WI38 (cell line): Measurements from ENCODE around the gene ZNF407.

Source experiments
- H3K4me3 ChIP-seq: 2 replicates; pipeline ENCODE4 v1.5.1; 2011; ENCODE audit warnings: low read depth, mild to moderate bottlenecking, control low read depth, low read length
- TF ChIP-seq, protein P1 (sequence below): IDR thresholded peaks from 2 replicates; pipeline ENCODE4 v1.5.1; 2012; ENCODE audit warnings: low read depth, mild to moderate bottlenecking, control low read depth, low read length

The ZNF407 gene

DNA sequence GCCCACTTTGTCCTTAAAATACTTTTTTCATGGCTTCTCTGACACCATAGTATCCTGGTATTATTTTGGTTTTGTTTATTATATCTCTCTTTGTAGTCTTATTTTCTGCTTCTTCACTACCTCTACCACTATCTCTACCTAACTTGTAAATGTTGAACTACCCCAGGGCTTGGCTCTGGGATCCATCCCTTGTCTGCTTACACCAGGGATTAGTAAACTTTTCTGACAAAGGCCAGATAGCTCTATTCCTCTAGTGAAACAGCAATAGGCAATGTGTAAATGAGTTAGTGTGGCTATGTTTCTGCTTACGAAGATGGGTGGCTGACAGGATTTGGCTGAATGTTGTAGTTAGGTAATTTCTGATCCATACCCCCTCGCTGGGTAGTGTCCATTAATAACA, 76.8 kb downstream of the ZNF407 start:
- TF ChIP-seq, protein P1, sequence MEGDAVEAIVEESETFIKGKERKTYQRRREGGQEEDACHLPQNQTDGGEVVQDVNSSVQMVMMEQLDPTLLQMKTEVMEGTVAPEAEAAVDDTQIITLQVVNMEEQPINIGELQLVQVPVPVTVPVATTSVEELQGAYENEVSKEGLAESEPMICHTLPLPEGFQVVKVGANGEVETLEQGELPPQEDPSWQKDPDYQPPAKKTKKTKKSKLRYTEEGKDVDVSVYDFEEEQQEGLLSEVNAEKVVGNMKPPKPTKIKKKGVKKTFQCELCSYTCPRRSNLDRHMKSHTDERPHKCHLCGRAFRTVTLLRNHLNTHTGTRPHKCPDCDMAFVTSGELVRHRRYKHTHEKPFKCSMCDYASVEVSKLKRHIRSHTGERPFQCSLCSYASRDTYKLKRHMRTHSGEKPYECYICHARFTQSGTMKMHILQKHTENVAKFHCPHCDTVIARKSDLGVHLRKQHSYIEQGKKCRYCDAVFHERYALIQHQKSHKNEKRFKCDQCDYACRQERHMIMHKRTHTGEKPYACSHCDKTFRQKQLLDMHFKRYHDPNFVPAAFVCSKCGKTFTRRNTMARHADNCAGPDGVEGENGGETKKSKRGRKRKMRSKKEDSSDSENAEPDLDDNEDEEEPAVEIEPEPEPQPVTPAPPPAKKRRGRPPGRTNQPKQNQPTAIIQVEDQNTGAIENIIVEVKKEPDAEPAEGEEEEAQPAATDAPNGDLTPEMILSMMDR, result no peak
- H3K4me3 ChIP-seq, result no peak overlapping the region

DNA sequence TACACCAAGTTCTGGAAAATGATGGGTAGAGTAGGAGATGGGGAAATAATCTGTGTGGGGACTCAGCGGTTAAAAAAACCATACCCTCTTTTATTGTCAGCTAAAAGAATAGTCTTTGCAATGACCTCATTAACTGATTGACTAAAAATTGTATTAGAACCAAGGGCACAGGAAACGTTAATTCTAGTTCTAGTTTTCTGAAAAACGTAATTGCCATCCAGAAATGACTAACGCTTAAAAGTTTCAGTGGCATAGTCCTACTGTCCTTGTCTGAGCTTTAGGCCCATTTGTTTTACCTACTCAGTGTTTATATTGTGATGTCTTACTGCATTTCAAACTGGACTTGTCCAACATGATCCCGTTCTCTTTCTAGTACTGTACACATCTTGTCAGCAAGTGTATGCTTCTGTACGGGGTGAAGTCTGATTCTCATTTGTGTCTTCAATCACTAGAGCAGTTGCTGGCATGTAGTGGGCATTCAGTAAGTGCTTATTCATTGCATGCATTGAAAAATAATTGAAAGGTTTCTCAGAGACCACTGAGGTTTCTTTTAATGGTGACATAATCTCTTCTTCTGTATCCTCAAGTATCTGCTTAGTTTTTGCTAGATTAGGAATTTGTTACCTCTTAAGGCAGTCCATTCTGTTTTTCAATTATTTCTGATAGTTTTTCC, 81.5 kb downstream of the ZNF407 start:
- TF ChIP-seq, protein P1, result no peak

DNA sequence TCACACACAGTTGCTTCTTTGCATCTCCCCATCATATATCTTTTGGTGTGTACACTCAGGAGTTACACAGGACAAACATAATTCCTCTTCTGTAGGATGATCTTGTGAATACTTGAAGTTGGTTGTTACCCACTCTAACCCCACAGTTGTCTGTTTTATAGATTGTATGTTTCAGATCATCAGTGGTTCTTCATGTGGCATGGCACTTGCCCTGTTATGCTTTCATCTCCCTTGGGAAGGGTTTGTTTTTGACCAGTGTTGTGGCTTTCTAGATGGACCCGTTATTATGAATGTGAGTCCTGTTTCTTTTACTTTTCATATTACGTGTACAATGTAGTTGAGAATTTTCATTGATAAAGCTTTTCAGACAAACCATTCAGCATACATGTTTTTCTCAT, 82.0 kb downstream of the ZNF407 start:
- TF ChIP-seq, protein P1, result no peak
- no peak overlapping the region for H3K4me3 ChIP-seq

More for the DNA sequence above, 81.5 kb downstream of the ZNF407 start:
- no peak overlapping the region for H3K4me3 ChIP-seq

DNA sequence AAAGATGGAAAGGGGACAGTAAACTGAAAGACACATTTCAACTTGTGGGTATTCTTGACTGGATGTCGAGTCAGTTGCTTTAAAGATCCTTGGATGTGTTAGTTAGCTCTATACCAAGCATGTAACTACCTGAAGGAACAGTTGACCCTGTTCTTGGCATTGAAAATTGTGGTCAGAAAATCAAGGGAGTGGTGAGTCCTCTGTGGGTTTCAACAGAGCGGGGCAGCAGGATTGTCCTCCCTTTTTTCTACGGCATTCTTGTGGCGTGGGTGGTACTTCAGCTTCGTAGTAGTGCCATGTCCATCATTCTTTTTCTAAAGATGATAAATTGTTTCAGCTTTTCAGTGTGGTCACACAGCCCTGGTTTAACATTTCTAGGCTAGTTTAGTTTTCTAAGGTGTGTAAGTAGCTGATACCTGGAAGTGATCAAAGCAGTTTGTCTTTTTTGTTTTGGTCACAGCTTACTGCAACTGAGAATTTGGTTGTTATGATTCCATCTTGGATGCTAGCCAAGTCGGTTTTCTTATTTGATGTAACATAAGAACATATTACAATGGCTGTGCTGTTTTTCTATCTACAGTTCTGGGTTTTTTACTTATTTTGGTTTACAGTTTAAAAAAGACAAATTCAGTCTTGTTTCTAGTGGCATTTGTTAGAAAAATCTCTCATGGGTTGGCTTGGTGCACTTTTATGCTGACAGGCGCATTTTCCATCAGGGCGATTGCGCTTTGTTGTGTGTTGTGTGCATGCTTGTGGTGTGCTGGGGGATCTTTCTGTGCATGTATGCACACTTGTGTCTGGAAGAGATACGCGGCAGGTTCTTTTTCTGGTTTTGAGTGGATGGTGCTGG, 84.7 kb downstream of the ZNF407 start:
- TF ChIP-seq, protein P1, result no peak
- H3K4me3 ChIP-seq, result no peak overlapping the region

DNA sequence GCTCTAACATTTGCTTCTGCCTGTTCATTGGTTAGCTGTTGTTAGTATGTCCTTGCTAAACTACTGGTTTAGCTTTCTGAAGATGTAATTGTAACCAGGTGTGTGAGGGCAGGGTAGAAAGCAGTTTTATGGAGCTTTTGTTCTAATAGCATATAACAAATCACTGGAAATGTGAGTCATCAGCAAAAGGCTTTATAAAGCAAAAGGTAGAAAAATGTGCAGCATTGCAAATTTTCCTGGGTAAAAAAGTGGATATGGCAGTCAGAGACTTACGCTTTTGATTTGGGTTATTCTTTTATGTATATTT, 85.3 kb downstream of the ZNF407 start:
- no peak overlapping the region for H3K4me3 ChIP-seq
- TF ChIP-seq, protein P1, result no peak

DNA sequence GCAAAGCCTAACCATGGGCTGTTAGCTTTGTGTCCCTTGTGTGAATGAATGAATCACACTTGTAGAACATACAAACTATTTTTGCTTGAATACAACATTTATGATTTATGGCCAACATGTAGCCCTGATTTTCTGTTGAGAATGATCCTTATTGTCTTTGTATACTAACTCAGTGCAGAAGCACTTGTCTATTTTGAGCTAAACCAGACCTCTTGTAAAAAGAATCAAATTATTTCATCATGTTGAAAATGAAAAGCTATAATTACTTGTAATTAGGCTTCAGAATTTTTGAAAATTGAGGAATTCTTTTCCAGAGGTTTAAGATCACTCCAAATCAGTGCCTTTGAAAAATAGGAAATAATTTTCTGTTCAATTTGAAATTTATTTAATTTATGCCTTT, 85.9 kb downstream of the ZNF407 start:
- H3K4me3 ChIP-seq, result no peak overlapping the region
- TF ChIP-seq, protein P1, result no peak

DNA sequence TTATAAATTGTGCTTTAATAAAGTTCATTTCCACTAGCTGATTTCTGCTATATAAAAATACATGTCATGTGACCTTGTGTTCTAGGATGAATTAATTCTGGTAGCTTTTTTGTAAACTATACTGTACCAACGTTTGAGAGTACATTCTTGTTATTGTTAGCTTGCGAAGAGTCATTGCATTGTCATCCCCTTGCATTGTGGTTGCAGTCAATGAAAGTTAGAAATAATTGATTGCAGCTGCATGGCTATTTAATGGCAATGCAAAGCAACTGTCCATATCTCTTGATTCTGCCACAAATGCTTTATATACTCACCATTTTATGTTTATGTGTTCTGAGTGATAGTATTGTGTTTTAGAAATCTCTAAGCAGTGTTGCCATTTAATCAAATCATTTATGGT, 91.6 kb downstream of the ZNF407 start:
- H3K4me3 ChIP-seq, result no peak overlapping the region
- TF ChIP-seq, protein P1, result no peak
